ENCODE measurements around the gene LYPD6.
"Not testable (repeated sequence)": the region's sequence is repeated elsewhere in the genome, so short reads cannot be mapped to it uniquely, and the experiment has no call there.

The LYPD6 gene, protein sequence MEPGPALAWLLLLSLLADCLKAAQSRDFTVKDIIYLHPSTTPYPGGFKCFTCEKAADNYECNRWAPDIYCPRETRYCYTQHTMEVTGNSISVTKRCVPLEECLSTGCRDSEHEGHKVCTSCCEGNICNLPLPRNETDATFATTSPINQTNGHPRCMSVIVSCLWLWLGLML

DNA sequence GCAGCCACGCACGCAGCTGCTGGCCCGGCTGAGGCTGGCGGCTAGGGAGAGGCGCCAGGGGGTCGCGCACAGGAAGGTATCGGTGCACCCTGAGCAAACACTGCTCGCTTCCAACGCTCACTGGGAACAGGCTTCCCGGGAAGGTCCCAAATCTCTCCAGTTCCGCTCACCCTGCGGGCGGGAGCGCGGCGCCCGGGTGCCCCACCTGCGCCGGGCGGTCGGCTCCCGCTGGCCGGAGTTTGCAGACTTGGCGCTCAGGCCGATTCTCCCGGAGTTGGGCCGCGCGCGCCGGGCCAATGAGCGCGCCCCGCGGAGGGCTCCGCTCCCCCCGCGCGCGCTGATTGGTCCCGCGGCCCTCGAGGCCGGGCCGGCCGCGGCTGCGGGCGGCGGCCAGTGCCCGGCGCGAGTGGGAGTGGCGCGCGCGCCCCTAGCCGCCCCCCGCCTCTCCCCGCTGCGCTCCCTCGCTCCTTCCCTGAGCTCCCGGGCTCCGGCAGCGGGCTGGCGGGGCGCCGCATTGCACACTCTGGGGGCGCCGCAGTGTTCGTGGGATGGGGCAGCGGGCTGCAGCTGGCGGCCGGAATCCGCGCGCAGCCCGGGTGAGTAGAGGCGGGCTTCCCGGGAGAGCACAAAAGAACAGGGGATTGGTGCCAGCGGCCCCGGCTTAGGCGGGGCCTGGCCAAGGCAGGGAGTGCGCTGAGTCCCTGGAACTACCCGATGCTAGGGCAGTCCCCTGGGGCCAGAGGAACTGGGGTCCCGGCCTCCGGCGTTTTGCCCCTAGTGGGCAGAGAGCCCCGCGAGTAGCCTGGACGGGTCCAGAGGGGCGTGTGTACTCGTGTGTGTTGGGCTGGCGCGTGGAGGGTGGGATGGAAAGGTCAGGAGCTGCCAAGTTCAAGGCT, at the start of gene LYPD6:
LYPD6 (plus strand) TSS at position 461 of the 896 bp plus-strand sequence. CDS start 107,122 bp downstream, outside the sequence.
- DNase-seq (ENCODE audit: low spot score) = peak; percentile 80

GRCh38 chr2:149281441-149281840, 48.9 kb upstream of the LYPD6 start:
- DNase-seq (ENCODE audit: low spot score) = no peak

- DNase-seq (ENCODE audit: low spot score) = no peak
These were observed 39.7 kb upstream of the LYPD6 start for GRCh38 chr2:149290662-149291061.

GRCh38 chr2:149291881-149292280, 38.5 kb upstream of the LYPD6 start:
- DNase-seq (ENCODE audit: low spot score) = no peak

- no peak for DNase-seq (ENCODE audit: low spot score)
These were observed 34.4 kb upstream of the LYPD6 start for GRCh38 chr2:149296031-149296430.

GRCh38 chr2:149307014-149307413, 23.4 kb upstream of the LYPD6 start:
- no peak for DNase-seq (ENCODE audit: low spot score)

GRCh38 chr2:149310349-149310748, 20.0 kb upstream of the LYPD6 start:
- no peak for DNase-seq (ENCODE audit: low spot score)

DNA sequence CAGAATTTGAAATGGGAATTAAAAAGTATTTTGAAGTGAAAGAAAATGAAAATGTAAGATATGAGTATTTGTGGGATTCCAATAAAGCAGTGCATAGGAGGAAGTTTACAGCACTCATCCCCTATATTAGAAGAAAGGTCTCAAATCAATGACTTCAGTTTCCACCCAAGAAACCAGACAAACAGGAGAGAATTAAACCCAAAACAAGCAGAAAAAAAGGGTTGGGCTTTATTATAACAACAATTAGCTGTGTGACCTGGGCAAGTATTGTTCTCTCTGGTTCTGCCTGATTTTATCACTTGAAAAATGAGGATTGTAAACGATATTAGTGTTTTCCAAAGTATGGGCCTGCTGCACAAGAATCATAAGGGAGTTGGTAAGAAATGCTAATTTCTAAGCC, 18.3 kb upstream of the LYPD6 start:
- DNase-seq (ENCODE audit: low spot score) = no peak

GRCh38 chr2:149313512-149313972, 16.8 kb upstream of the LYPD6 start:
- peak; percentile 45 for DNase-seq (ENCODE audit: low spot score)

DNA sequence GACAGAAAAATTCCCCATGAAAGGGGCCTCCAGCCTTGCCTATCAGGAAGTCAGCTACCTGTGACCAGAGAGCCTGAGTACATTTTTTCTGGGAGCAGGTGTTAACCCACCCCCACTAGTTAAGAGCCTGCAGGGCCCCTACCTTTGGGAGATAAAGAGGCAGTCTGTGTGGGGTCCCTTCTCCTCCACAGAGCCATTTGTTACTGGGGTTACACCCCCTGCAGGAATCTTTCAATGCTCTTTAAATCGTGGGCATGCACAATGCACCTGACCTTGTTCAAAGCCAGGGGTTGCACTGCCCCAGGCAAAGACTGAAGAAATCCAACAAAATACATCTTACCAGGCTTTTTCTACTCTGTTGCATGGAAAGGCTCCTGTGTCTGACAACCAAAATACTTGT, 15.7 kb upstream of the LYPD6 start:
- DNase-seq (ENCODE audit: low spot score) = no peak

DNA sequence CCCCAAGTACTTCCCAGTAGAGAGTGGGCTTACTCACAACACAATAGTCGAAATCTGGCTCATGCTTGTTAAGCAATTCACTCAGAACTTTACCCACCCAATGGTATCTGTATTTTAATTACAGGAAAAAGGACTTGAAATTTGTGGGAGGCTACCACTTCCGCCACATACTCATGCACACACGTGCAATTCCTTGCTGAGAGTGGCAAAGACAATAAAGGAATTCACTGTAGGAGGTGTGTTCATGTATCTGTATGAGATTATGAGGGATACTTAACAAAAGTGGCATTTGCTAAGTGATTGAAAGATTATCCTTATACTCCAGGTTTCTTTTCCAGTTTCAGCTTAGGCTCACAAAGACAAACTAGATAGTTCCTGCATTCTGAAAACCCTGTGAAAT, 14.9 kb upstream of the LYPD6 start:
- no peak for DNase-seq (ENCODE audit: low spot score)

- DNase-seq (ENCODE audit: low spot score) = not testable (repeated sequence)
These were observed 11.8 kb upstream of the LYPD6 start for GRCh38 chr2:149318566-149318965.

DNA sequence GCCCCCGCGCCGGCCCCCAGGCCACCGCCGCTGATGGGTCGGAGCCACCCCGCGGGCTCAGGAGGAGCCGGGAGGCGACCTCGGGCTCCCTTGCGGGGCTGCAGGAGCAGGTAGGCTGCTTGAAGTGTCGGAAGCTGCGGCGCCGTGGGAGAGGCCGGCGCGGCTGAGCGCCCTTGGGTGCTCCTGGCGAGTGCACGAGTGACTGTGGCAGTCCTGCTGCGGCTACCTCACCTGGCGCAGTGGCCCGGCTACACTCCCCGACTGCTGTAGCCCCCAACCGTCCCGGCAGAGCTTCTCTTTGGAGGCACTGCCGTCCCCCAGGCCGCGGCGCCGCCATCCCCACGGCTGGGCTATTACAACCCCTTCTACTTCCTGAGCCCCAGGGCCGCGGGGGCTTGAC, 10.0 kb upstream of the LYPD6 start:
- DNase-seq (ENCODE audit: low spot score) = no peak

DNA sequence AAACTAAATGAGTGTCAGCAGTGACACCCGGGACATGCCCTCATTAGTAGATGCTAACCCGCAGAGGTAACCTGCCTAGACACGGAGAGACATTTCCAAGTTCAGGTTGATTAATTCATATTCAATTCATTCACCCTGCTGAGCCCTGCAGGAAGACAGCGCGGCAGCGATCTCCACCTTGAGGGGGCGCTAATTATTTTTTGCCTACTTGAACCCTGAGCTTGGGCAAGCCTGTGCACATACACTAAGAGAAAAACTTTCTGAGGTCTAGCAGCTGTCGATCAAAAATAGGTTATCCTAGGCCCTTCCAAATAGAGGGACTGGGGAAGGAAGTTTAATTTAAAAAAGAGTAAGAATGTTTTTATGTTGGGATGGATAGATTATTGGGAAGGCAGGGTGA, 1.3 kb upstream of the LYPD6 start:
- DNase-seq (ENCODE audit: low spot score) = no peak

DNA sequence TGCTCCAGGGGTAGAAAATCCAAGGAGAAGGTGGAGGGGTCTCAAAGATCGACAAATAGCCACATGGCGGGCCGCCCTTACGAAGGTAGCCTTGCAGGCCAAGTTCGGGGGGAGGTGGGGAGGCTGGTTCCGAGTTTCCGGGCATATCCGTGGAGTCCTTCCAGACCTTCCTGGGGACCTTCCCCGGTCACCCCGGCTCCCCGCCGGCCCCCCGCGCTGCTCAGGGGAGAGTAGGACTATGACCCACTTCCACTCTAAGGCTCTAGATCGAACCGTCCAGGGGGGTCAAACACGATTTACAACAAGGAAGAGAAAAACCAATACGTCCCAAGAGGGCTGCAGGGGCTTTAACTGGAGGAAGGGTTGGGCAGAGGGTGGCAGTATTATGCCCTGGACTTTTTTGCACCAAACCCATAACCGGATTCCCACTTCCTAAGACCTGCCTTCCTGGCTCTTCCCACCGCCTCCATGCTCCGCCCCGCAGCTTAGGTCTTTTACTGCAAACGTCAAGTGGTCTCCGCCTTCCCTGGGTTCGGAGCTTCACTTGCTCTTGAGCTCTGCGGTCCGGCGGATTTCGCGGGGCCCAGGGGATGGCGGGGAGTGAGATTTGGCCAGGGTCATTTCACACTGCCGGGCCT, 779 bp upstream of the LYPD6 start:
- peak; percentile 70 for DNase-seq (ENCODE audit: low spot score)

GRCh38 chr2:149331023-149331400, 625 bp downstream of the LYPD6 start:
- no peak for DNase-seq (ENCODE audit: low spot score)

- DNase-seq (ENCODE audit: low spot score) = no peak
These were observed 2.0 kb downstream of the LYPD6 start for GRCh38 chr2:149332364-149332763.

DNA sequence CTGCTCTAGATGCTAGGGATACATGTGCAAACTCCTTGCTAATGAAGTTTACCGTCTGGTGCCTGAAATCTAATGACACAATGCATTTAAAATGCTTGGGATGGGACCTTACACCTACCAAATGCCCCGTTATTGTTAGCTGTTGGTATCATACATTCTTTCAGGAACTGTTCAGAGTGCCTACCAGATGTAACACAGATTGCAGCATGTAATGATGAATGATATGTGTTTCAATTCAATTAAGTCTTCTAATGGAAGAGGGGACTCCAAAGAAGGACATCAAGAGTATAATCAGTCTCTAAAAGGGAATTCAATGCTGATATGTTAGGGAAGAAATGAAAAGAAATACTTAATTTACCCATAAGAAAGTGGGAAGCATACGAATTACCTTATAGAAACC, 3.2 kb downstream of the LYPD6 start:
- no peak for DNase-seq (ENCODE audit: low spot score)

DNA sequence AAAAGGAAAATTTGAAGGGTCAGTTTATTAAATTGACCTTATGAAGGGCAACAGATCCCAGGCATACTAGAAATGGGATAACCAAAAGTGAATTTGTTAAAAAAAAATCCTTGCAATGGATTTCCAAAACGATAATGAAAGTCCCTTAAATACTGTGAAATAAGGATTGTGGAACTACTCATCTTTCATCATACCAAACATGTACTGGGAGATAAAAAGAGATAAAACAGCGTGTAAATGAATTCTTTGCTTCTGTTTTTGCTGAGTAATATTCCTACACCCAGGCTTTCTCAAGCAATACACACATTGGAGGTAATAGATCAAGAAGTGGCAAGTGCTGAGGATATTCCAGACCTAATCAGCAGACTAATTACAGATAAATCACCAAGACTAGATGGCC, 3.8 kb downstream of the LYPD6 start:
- no peak for DNase-seq (ENCODE audit: low spot score)

DNA sequence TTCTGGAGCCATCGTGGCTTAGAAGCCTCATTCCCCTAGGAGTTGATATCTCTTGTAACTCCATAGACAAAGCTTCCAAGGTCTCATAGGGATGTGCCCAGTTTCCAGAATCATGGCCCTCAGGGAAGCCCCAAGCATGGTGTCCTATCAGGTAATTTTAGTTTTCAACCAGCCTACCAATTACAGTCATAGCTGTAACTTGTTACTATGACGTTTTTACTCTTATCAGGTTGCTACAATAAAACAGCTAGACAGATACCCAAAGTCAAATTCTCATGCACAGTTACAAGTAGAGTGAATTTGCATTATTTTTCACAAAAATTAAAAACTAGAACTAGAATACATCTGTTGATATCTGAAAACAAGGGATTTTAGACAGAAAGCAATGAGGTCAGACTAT, 8.9 kb downstream of the LYPD6 start:
- DNase-seq (ENCODE audit: low spot score) = no peak

DNA sequence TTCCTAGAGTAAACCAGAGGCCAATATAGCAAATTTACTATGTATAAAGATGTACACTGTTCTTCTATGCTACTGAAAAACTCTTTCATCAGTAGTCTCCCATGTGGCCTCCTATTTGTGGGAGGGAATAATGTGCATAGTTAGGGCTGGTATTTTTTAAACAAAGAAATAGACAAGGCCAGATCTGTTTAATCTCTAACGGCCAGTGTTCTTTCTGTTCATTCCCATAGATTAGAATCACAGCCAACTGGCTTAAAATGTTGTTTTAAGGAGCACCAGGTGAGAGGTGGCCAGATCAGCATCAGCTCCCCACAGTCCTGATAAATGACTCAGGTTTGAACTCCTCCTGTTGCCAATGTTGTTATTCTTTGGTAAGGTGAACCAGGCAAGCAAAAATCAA, 12.1 kb downstream of the LYPD6 start:
- no peak for DNase-seq (ENCODE audit: low spot score)

DNA sequence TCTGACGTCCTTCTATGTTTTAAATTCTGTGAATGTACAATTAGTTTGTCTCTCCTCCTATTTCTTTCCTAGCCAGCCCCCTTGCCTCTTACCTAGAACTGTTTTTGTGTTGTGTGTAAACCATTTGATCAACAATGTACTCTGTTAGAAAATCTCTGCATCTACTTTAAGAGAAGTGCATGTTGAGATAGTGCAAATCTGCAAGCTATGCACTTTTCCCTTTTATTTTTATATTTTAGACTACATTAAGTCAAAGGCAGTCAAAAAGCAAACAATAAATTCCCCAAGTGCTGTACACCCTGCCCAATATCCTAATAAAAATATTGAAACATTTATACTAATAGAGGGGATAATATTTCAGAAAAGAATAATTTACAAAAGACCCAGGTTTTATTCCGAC, 13.7 kb downstream of the LYPD6 start:
- DNase-seq (ENCODE audit: low spot score) = no peak

DNA sequence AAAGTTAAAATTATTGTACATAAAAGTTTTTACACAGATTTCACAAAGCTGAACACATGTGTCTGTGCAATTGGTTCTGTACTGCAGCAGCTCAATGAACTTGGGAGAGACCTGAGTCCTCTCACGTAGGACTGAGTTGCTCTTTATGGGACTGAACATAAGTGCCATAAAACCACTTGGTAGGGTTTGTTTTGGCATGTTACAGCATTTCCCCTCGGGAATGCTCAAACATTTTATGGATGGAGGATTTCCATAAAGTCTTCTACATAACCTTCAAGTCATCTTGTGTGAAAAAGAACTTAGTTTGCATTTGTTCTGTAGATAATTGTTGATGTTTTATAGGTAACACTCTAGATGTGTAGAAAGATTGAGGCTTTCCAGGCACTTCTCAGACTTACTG, 15.9 kb downstream of the LYPD6 start:
- DNase-seq (ENCODE audit: low spot score) = no peak
